GM12872 (cell line): ENCODE results near the gene CYP2A6.

Experiments used
- CTCF ChIP-seq: IDR thresholded peaks from 3 replicates; pipeline ENCODE4 v1.5.1; 2011; ENCODE audit warnings: low read depth, mild to moderate bottlenecking, low read length, moderate library complexity; ENCODE audit not compliant: insufficient read depth

The CYP2A6 gene

GRCh38 chr19:40797166-40797962 lies 52.9 kb downstream of the CYP2A6 start:
- no peak for TF ChIP-seq CTCF
